NB4 (cell line): Measurements from ENCODE around the gene GSTT2B.

Experiments used
- CTCF ChIP-seq: IDR thresholded peaks from one replicate; pipeline ENCODE4 v1.5.1; 2012; ENCODE audit warnings: low read depth, low read length
- MYC ChIP-seq: IDR thresholded peaks from 2 replicates; pipeline ENCODE4 v1.6.1; 2011; ENCODE audit warnings: low read depth, low read length
- POLR2A ChIP-seq: IDR thresholded peaks from 2 replicates; pipeline ENCODE4 v1.6.1; 2011; ENCODE audit warnings: mild to moderate bottlenecking; ENCODE audit not compliant: insufficient read length; ENCODE audit errors: extremely low read depth

DNA sequence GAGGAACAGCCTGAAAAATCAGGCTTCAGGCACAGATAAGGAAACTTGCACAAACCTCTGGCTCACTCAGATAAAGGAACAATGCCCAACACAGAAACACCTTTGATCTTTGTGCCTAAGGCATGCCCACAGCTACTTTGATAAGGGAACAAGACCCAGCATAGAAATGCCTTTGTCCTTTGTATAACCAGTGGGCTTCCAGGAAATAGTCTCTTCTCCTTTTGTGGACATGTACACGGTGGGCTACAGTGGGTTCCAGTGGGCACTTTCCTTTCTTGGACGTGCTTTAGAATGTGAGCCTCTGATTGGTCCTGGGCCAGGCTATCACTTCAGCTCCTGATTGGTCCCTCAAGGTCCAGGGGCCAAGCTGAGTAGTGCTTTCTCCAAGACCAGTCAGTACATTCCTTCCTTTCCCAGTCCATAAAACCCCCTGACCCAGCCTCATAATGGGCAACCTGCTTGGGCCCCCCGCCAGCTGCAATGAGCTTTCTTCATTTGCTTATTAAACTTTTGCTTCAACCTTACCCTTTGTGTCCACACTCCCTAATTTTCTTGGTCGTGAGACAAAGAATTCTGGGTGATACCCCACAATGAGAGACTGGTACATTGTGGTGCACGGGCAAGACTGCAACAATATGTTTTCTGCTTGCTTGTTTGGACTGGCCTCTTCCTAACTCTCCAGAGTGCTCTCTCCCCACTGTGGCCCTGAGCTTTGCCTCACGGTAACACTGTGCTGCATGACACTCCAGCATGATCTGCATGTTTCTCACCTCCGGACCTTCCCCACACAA lies 48.4 kb upstream of the GSTT2B start:
- TF ChIP-seq MYC, result no peak
- no peak for TF ChIP-seq CTCF
- no peak for TF ChIP-seq POLR2A
